Activated naive CD4-positive, alpha-beta T cell treated with Interleukin-2 at 50 U/mL for 16 hours (primary cell): ENCODE results near the gene ST14.
"Not testable (repeated sequence)": the region's sequence is repeated elsewhere in the genome, so short reads cannot be mapped to it uniquely, and the experiment has no call there.

Experiments
- DNase-seq: peaks from one replicate; pipeline ENCODE4 v3.0.0-alpha.2; 2020

ST14 gene

GRCh38 chr11:130237282-130238006, 77.9 kb downstream of the ST14 start:
- no peak for DNase-seq

- DNase-seq = no peak
Measured at GRCh38 chr11:130241713-130242112, 82.1 kb downstream of the ST14 start.

- no peak for DNase-seq
Measured at GRCh38 chr11:130243816-130244215, 84.2 kb downstream of the ST14 start.

GRCh38 chr11:130244848-130245247, 85.3 kb downstream of the ST14 start:
- no peak for DNase-seq

- not testable (repeated sequence) for DNase-seq
Measured at GRCh38 chr11:130245375-130245774, 85.8 kb downstream of the ST14 start.

- no peak for DNase-seq
Measured at GRCh38 chr11:130246270-130246669, 86.7 kb downstream of the ST14 start.

GRCh38 chr11:130246738-130247137, 87.2 kb downstream of the ST14 start:
- no peak for DNase-seq

- DNase-seq = no peak
Measured at GRCh38 chr11:130247319-130247718, 87.7 kb downstream of the ST14 start.

GRCh38 chr11:130249371-130249770, 89.8 kb downstream of the ST14 start:
- no peak for DNase-seq

GRCh38 chr11:130249929-130250328, 90.3 kb downstream of the ST14 start:
- DNase-seq = not testable (repeated sequence)

GRCh38 chr11:130251763-130252162, 92.2 kb downstream of the ST14 start:
- DNase-seq = not testable (repeated sequence)
